Renal cortical epithelial cell (primary cell): ENCODE results near the gene COG1. TPM values are rescaled to one million over a fixed set of nuclear protein-coding genes. Genes with fewer than 3 reads are reported as not detected.

Experiments used
- DNase-seq: peaks from one replicate; pipeline ENCODE4 v3.0.0-alpha.2; 2011; ENCODE audit warnings: low read depth
- total RNA-seq: library from RNA; depleted of rRNA; stranded (reverse); fragments of >200 nt; gene quantifications from 2 replicates; pipeline ENCODE4 v1.2.3, GENCODE V29; 2014

COG1 gene
- total RNA-seq, 1 donor from 2014 or later: 25.2 TPM

- DNase-seq: no peak
Measured at GRCh38 chr17:73199751-73200317, 7.0 kb downstream of the COG1 start.

DNA sequence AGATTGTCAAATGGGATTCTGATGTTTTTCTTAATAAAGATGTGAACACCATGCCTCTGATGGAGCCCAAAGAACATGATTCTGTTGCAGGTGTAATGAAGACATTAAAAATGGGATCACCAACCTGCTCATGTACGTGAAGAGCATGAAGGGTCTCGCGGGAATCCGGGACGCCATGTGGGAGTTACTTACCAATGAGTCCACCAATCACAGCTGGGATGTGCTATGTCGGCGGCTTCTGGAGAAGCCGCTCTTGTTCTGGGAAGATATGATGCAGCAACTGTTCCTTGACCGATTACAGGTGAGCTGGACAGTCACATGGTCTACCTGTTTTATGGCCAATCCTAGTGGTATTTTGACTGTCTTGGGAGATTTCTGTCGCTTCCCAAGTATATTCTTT lies 7.6 kb downstream of the COG1 start:
- DNase-seq: no peak

GRCh38 chr17:73201215-73202069 lies 8.6 kb downstream of the COG1 start:
- DNase-seq: no peak

DNA sequence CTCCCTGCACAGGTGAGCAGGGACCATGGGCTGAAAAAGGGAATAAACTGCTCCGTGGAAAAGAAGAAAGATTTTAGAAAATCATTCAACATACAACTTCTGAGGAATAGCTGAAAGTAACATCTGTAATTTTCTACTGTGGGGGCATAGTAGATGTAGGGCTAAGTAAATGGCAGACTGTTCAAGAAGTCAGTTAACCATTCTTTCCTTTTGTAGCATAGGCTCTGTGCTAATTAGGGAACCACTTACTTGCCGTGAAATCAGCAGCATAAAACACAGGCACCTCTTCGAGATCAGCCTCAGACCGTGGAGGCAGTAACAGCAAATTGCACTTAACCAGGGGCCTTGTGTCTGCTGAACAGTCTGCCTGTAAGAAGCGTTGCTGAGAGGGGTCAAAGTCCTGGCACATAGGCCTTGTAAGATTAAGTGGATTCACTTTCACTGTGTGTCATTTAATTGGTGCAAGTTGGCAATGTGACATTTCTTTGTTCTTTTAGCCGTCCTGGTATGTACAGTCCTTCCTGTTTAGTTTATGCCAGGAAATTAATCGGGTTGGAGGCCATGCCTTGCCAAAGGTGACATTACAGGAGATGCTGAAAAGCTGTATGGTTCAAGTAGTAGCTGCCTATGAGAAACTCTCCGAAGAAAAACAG lies 10.4 kb downstream of the COG1 start:
- peak; percentile 70 for DNase-seq

GRCh38 chr17:73203788-73204479 lies 11.1 kb downstream of the COG1 start:
- no peak for DNase-seq

- no peak for DNase-seq
Measured at GRCh38 chr17:73205459-73205961, 12.7 kb downstream of the COG1 start.

GRCh38 chr17:73208139-73208827 lies 15.4 kb downstream of the COG1 start:
- DNase-seq: no peak

- no peak for DNase-seq
Measured at GRCh38 chr17:73209436-73209835, 16.6 kb downstream of the COG1 start.

- DNase-seq: no peak
Measured at GRCh38 chr17:73210002-73210678, 17.3 kb downstream of the COG1 start.

- no peak for DNase-seq
Measured at GRCh38 chr17:73211745-73212144, 18.9 kb downstream of the COG1 start.

GRCh38 chr17:73214008-73214407 lies 21.2 kb downstream of the COG1 start:
- DNase-seq: no peak

- no peak for DNase-seq
Measured at GRCh38 chr17:73214851-73215250, 22.0 kb downstream of the COG1 start.

DNA sequence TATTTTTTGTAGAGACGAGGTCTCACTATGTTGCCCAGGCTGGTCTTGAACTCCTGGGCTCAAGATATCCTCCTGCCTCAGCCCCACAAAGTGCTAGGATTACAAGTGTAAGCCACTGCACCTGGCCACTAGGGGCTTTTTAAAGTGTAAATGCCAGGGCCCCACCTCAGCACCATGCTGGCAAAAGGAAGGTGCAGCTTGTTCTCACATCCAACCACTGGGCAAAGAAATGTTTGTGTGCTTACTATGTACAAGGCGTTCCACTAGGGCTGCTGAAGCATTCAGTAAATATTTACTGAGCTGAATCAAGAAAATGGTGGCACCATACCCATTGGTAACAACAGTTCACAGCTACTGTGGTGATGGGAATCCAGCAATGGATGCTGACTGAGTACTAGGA lies 22.6 kb downstream of the COG1 start:
- DNase-seq: no peak

DNA sequence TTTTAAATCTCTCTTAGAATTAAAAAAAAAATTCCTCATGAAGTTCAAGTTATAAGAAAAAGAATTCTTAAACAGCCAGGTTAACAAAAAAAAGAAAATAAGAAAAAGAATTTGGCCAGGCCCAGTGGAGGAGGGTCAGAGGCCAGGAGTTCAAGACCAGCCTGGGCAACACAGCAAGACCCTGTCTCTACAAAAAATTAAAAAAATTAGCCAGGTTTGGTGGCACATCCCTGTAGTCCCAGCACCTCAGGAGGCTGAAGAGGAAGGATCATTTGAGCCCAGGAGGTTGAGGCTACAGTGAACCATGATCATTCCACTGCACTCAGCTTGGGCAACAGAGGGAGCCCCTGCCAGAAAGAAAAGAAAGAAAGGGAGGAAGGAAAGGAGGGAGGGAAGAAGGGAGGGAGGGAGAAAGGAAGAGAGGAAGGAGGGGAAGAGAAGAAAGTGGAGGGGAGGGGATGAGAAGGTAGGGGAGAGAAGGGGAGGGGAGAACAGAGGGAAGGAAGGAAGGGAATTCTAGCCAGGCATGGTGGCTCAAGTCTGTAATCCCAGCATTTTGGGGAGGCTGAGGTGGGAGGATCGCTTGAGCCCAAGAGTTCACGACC lies 30.9 kb downstream of the COG1 start:
- DNase-seq: no peak

DNA sequence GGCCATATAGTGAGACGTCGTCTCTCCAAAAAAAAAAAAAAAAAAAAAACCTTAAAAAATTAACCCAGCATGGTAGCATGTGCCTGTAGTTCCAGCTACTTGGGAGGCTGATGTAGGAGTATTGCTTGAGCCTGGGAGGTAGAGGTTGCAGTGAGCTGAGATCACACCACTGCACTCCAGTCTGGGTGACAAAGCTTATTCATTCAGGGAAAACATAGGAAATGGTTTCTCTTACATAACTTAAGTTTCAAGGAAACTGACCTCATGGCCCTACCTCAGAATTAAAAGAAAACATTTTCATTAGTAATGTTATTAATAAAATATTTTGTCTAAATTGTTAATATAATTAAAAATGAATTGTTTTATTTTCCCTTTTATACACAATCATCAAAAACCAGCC lies 31.4 kb downstream of the COG1 start:
- DNase-seq: no peak

DNA sequence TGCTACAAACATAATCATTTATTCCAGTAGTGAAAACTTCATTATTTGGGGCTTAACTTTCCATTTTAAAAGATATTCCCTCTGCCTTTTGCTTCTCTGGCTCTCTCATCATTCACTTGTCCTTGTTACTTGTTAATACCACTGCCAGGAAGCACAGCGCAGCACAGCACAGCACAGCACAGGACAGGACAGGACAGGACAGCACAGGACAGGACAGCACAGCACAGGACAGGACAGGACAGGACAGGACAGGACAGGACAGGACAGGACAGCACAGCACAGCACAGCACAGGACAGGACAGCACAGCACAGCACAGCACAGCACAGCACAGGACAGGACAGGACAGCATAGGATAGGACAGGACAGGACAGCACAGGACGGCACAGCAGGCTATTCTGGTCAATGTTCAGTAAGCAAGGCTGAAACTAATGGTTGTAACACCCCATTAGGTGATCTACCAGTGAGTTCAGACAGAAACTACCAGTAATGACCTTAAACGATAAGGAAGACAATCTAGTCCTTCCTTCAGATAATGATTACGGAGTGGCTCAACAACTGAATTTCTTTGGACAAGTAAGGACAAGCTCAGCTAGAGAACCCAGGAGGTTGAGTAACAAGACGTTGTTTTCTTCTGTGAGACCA lies 31.9 kb downstream of the COG1 start:
- DNase-seq: no peak

- no peak for DNase-seq
Measured at GRCh38 chr17:73226556-73227172, 33.8 kb downstream of the COG1 start.

- DNase-seq: no peak
Measured at GRCh38 chr17:73227379-73227778, 34.5 kb downstream of the COG1 start.

- no peak for DNase-seq
Measured at GRCh38 chr17:73227944-73228343, 35.1 kb downstream of the COG1 start.
